Small intestine (tissue), 7 donors: ENCODE results near the gene GIMAP4. TPM values are rescaled to one million over a fixed set of nuclear protein-coding genes. Genes with fewer than 3 reads are reported as not detected.
"Not testable (repeated sequence)": the region's sequence is repeated elsewhere in the genome, so short reads cannot be mapped to it uniquely, and the experiment has no call there.

ENCODE experiments used
- DNase-seq, 2 donors: peaks; one replicate each; pipeline versions ENCODE4 v3.0.0 to v3.0.0-alpha.2; 2013
- FAIRE-seq: peaks from 2 replicates; lab custom pipeline; 2012; peaks lifted over from hg19 to GRCh38; lab: Jason Lieb, UNC
- H3K27ac ChIP-seq, 3 donors: one replicate each; pipeline ENCODE4 v1.5.1; 2013; ENCODE audit warnings: low read length in 2 of 3, mild to moderate bottlenecking in 2 of 3, control low read depth in 1 of 3, inconsistent platforms in 1 of 3, low read depth in 1 of 3, moderate library complexity in 1 of 3
- H3K27me3 ChIP-seq, 3 donors: one replicate each; pipeline ENCODE4 v1.6.1; 2013; ENCODE audit warnings: low read length in 3 of 3, inconsistent platforms in 1 of 3; ENCODE audit not compliant: control insufficient read depth in 3 of 3, insufficient read depth in 3 of 3
- H3K36me3 ChIP-seq, 3 donors: one replicate each; pipeline ENCODE4 v1.6.1; 2013; ENCODE audit warnings: low read length in 3 of 3, inconsistent platforms in 1 of 3, low read depth in 1 of 3, mild to moderate bottlenecking in 1 of 3, moderate library complexity in 1 of 3; ENCODE audit not compliant: control insufficient read depth in 3 of 3, insufficient read depth in 2 of 3
- H3K4me1 ChIP-seq, 3 donors: one replicate each; pipeline ENCODE4 v1.6.1; 2013; ENCODE audit warnings: low read length in 2 of 3, inconsistent platforms in 1 of 3, low read depth in 1 of 3, mild to moderate bottlenecking in 1 of 3, moderate library complexity in 1 of 3; ENCODE audit not compliant: control insufficient read depth in 3 of 3, insufficient read depth in 2 of 3
- H3K4me3 ChIP-seq, 3 donors: one replicate each; pipeline ENCODE4 v1.5.1; 2013; ENCODE audit warnings: low read length in 3 of 3, control low read depth in 1 of 3, inconsistent platforms in 1 of 3, low read depth in 1 of 3, mild to moderate bottlenecking in 1 of 3, moderate library complexity in 1 of 3
- H3K9me3 ChIP-seq, 2 donors: one replicate each; pipeline ENCODE4 v1.6.1; 2013; ENCODE audit warnings: low read depth in 1 of 2, low read length in 1 of 2; ENCODE audit not compliant: control insufficient read depth in 2 of 2, insufficient read depth in 1 of 2
- WGBS, 3 donors: extraction: QIAGEN DNeasy Blood & Tissue Kit; methylation state at CpG; one replicate each; pipeline ENCODE4 v1.1.7; 2013; 5-methylcytosine and 5-hydroxymethylcytosine counted together
- polyA plus RNA-seq, 4 donors: library from polyadenylated mRNA; stranded (reverse) in 3 of 4; unstranded in 1 of 4; fragments of 200-250 nt in 3 of 4; fragments of 120-200 nt in 1 of 4; gene quantifications; one replicate each; pipeline versions ENCODE4 v1.2.1 to v1.2.3, GENCODE V29; 2013
- donor health status: healthy with polysubstance abuse.
- donor health status: control.
- donor health status: control.
- donor health status: Bipolar disorder and iron deficiency.
- donor health status: healthy.

The GIMAP4 gene
- polyA plus RNA-seq, 4 donors = 4.2 to 37.8 (median 15.7) TPM

DNA sequence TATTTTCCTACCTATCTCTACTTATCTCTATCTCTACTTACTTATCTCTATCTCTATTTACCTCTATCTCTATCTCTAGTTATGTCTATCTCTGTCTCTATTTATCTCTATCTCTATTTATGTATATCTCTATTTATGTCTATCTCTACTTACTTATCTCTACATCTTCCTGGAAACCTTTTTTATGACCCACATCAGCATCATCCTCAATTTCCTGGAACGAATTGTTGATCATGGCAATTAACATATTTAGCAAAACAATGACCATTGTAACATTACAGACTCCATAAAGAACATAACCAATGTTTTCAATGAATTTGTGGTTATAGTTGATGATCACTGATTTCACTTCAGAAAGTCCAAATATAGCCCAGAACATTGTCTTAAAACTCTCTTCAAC lies 46.7 kb downstream of the GIMAP4 start:
- 21 to 49% (median 26%) methylated on average over 1 of the region's 1 CpG for WGBS, 3 donors
- no peak for FAIRE-seq

GRCh38 chr7:150614426-150614825 lies 47.2 kb downstream of the GIMAP4 start:
- 79 to 83% (median 81%) methylated on average over 1 of the region's 1 CpG for WGBS, 3 donors

More for the DNA sequence above, 46.7 kb downstream of the GIMAP4 start:
- H3K9me3 ChIP-seq = no peaks in the 10 kb centered on the region
- H3K27me3 ChIP-seq = no peaks in the 10 kb centered on the region
- no peaks in the 10 kb centered on the region for H3K36me3 ChIP-seq
- H3K4me1 ChIP-seq = no peaks in the 10 kb centered on the region
- no peak for DNase-seq
- H3K27ac ChIP-seq = no peak overlapping the region
- no peak overlapping the region for H3K4me3 ChIP-seq

DNA sequence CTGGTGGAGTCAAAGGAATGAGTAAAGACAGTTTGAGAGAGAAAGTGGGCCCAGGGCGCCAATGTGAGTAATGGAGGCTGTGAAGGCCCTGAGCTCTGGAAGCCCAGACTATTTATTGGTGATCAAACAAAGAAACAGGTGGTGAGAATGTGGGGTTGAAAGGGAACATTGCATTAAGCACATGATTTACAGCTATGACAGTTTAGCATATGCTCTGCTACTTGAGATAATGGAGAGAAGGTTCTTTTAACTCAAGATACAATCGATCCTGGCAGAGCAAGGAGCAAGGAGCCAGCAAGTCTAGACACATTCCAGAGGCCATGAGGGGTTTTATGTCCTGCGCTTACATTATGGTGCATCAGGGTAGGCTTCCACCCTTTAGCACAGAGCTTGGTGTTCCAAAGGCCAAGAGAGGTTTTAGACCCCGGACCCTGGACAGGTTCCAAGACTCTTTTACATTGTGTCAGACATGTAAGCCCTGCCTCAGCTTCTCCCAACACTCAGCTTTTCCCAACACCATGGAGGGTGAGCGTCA lies 48.1 kb downstream of the GIMAP4 start:
- not testable (repeated sequence) for H3K4me3 ChIP-seq, H3K27ac ChIP-seq, FAIRE-seq, H3K4me1 ChIP-seq, DNase-seq, H3K9me3 ChIP-seq, H3K27me3 ChIP-seq, H3K36me3 ChIP-seq
- WGBS, 3 donors = 51 to 65% (median 63%) methylated on average over 5 of the region's 5 CpGs

More at GRCh38 chr7:150614426-150614825, 47.2 kb downstream of the GIMAP4 start:
- H3K27ac ChIP-seq, H3K4me3 ChIP-seq, H3K36me3 ChIP-seq, DNase-seq, H3K4me1 ChIP-seq, FAIRE-seq, H3K27me3 ChIP-seq, H3K9me3 ChIP-seq: not testable (repeated sequence)

GRCh38 chr7:150620061-150620460 lies 52.9 kb downstream of the GIMAP4 start:
- DNase-seq = no peak
- H3K36me3 ChIP-seq = no peaks in the 10 kb centered on the region
- no peak overlapping the region for H3K27ac ChIP-seq
- H3K9me3 ChIP-seq = no peaks in the 10 kb centered on the region
- H3K27me3 ChIP-seq = no peaks in the 10 kb centered on the region
- no peaks in the 10 kb centered on the region for H3K4me1 ChIP-seq
- no peak for FAIRE-seq
- WGBS, 3 donors = 81 to 90% (median 88%) methylated on average over 3 of the region's 3 CpGs
- H3K4me3 ChIP-seq = no peak overlapping the region

DNA sequence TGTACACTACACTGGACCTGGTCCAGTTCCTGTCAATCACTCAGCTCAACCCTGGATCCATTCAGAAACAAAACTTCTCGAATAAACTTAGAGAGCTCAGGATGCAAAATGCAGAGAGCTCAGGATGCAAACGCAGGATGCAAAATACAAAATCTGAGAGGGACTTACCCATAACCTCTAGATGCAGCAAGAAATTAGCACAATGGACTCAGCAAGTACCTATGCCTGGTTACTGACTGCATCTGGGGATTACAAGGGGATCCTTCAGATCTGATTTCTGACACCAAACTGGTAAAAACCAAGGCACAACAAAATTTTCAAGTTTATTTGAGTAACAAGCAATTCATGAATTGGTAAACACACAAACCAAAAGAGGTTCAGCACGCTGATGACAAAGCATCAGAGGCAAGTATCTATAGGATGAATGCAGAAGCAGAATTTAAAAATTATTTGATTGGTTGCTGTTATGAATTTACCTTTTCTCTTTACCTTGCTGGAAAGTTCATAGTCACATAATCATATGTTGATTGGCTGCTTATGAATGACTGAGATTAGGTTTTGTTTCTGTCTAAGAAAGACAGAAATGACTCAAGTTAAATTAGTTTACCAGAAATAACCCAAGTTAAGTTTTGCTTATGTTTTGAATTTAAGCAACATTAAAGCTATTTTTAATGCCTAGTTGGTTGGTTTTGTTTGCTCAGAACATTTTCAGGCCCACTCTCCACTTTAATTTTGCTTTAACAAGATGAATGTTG lies 53.6 kb downstream of the GIMAP4 start:
- Histone ChIP-seq H3K4me3 (no peak overlapping the region), H3K36me3 (no peaks in the 10 kb centered on the region), H3K4me1 (no peaks in the 10 kb centered on the region), H3K27me3 (no peaks in the 10 kb centered on the region), H3K9me3 (no peaks in the 10 kb centered on the region), H3K27ac (no peak overlapping the region)
- 59 to 68% (median 67%) methylated on average over 3 of the region's 3 CpGs for whole genome bisulfite sequencing, 3 donors
- DNase-seq = no peak
- no peak for FAIRE-seq

DNA sequence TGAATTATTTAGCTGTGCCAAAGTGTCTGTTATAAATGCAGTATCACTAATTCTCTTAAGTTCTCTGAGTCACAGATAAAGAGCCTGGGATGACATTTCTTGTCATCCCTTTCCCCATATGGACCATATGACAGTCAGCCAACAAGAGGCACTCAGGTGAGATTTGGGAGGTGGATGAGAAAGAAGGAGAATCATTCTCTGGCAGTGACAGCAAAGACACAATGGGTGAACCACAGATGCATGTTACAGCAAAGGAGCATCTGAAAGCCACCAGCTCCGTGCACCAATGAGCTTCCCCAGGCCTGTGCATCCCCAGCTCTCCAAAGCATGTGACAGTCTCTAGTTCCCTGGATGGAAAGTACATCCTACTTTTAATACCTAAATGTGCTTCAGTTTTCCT lies 54.2 kb downstream of the GIMAP4 start:
- H3K27ac ChIP-seq = no peak overlapping the region
- FAIRE-seq (no peak), DNase-seq (no peak)
- no peaks in the 10 kb centered on the region for H3K27me3 ChIP-seq
- 52 to 73% (median 68%) methylated on average over 1 of the region's 1 CpG for WGBS, 3 donors
- H3K4me1 ChIP-seq = no peaks in the 10 kb centered on the region
- H3K9me3 ChIP-seq = no peaks in the 10 kb centered on the region
- no peak overlapping the region for H3K4me3 ChIP-seq
- H3K36me3 ChIP-seq = no peaks in the 10 kb centered on the region

Other genes with a start within 250 kb of the GIMAP4 start
- gene LRRC61, start 244.0 kb upstream of the GIMAP4 start, polyA plus RNA-seq = 10 to 100 TPM in 2 of 4 donors, 1 to 10 TPM in 2; 5.6 to 23.6 (median 12.3) TPM
- 1 to 10 TPM; 2.4 to 9.6 (median 6.0) TPM for gene ACTR3C, start 243.8 kb upstream of the GIMAP4 start, polyA plus RNA-seq
- 100 to 1,000 TPM in 1 of 4 donors, 10 to 100 TPM in 2, 1 to 10 TPM in 1; 9.6 to 109 (median 36.9) TPM for gene RARRES2, start 225.8 kb upstream of the GIMAP4 start, polyA plus RNA-seq
- gene REPIN1, start 198.6 kb upstream of the GIMAP4 start, polyA plus RNA-seq = 100 to 1,000 TPM in 2 of 4 donors, 10 to 100 TPM in 2; 46.5 to 138 (median 78.0) TPM
- gene ZNF775, start 188.1 kb upstream of the GIMAP4 start, polyA plus RNA-seq = 1 to 10 TPM; 1.1 to 6.5 (median 2.5) TPM
- gene GIMAP8, start 116.8 kb upstream of the GIMAP4 start, polyA plus RNA-seq = 10 to 100 TPM in 1 of 4 donors, 1 to 10 TPM in 2, under 1 TPM in 1; 0.67 to 14.0 (median 4.1) TPM
- 10 to 100 TPM in 3 of 4 donors, 1 to 10 TPM in 1; 3.1 to 31.1 (median 14.0) TPM for gene GIMAP7, start 52.5 kb upstream of the GIMAP4 start, polyA plus RNA-seq
- gene GIMAP6, start 65.0 kb downstream of the GIMAP4 start, polyA plus RNA-seq = 10 to 100 TPM in 2 of 4 donors, 1 to 10 TPM in 2; 3.8 to 28.1 (median 11.0) TPM
- gene GIMAP2, start 118.3 kb downstream of the GIMAP4 start, polyA plus RNA-seq = 10 to 100 TPM in 1 of 4 donors, 1 to 10 TPM in 3; 3.8 to 14.1 (median 9.2) TPM
- gene GIMAP1, start 149.2 kb downstream of the GIMAP4 start, polyA plus RNA-seq = 1 to 10 TPM in 3 of 4 donors, under 1 TPM in 1; 0.89 to 7.5 (median 3.1) TPM
- 10 to 100 TPM in 2 of 4 donors, 1 to 10 TPM in 2; 3.8 to 29.9 (median 13.9) TPM for gene GIMAP5, start 170.0 kb downstream of the GIMAP4 start, polyA plus RNA-seq
- 100 to 1,000 TPM; 152 to 376 (median 212) TPM for gene TMEM176B, start 233.0 kb downstream of the GIMAP4 start, polyA plus RNA-seq
- gene TMEM176A, start 233.4 kb downstream of the GIMAP4 start, polyA plus RNA-seq = 100 to 1,000 TPM; 143 to 380 (median 229) TPM